ENCODE measurements around the gene TGFBRAP1. TPM values are rescaled to one million over a fixed set of nuclear protein-coding genes. Genes with fewer than 3 reads are reported as not detected.
A peak's percentile ranks its signal among the peaks of the same experiment; 100 is the strongest.

TGFBRAP1 gene
- total RNA-seq, 3 donors from 2014 or later (not counting 1 experiment from before 2014, with no cell fraction given), result 22.7 to 31.8 (median 27.7) TPM

DNA sequence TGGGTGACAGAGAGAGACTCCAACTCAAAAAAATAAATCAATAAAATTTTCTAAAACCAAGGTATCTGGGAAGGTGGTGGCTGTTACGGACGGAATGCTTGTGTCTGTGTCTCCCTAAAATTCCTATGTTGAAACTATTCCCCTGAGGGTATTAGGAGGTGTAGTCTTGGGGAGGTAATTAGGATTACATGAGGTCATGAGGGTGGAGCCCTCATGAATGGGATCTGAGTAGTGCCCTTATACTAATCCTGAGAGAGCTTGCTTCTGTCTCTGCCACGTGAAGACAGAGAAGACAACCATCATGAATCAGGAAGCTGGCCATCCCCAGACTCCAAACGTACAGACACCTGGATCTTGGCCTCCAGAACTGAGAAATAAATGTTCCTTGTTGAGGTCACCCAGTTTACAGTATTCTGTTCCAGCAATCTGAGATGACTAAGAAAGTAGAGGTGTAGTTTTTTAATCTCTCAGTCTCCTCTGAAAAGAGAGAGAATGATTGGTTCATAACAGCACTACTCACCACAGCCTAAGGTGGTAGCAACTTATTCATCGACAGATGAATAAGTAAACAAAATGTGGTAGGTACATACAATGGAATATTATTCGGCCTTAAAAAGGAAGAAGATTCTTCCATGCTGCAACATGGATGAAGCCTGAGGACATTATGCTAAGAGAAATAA, 38.4 kb downstream of the TGFBRAP1 start:
- no peak for ATAC-seq
- intact Hi-C loops (cut with micrococcal nuclease), result no loop called here
- no peaks in the 10 kb centered on the region for H3K27me3 ChIP-seq (ENCODE audit: control insufficient read depth, insufficient read depth, low read length)
- H3K27ac ChIP-seq (ENCODE audit: low read length), result no peak overlapping the region
- no peaks in the 10 kb centered on the region for H3K4me1 ChIP-seq (ENCODE audit: control insufficient read depth, insufficient read depth, low read length)
- H3K4me3 ChIP-seq (ENCODE audit: low read length), result no peak overlapping the region
- WGBS (ENCODE audit: insufficient coverage), result 96% methylated on average over 6 of the region's 6 CpGs
- H3K36me3 ChIP-seq (ENCODE audit: control insufficient read depth, insufficient read depth, low read length), result peaks cover 49% of the 10 kb centered on the region
- Mint-ChIP-seq H3K4me1 (peaks cover 5 to 6% of the 10 kb centered on the region in 2 donors), H3K36me3 (peaks cover 8% of the 10 kb centered on the region), H3K27me3 (ENCODE audit: low read depth in 2 of 2) (no peaks in the 10 kb centered on the region), H3K27ac (no peak overlapping the region), H3K9me3 (no peaks in the 10 kb centered on the region), H3K4me3 (no peak overlapping the region)
- DNase-seq, result no peak
- no peak for TF ChIP-seq CTCF (IDR thresholded peaks at IDR 0.05)
- no peaks in the 10 kb centered on the region for H3K9me3 ChIP-seq (ENCODE audit: control insufficient read depth, insufficient read depth, low read length)

DNA sequence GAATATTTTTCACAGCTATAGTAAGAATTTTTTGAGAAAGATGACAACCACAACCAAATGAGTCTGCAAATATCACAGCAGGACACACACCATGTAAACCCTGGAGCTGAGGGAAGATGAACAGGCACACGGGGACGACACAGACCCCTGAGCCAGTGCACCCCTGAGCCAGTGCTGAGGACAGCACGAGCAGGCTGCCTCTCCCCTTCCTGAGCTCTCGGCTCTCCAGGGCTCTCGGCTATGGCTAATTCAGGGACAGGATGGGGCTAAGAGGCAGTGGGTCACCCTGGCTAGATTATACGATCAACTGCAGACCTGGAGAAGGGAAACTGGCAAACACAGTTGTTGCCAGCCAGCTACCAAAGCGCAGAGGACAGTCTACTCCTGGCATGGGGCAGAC, 41.4 kb downstream of the TGFBRAP1 start:
- ATAC-seq (no peak), DNase-seq (no peak)
- no peak for TF ChIP-seq CTCF (IDR thresholded peaks at IDR 0.05)
- H3K4me3 ChIP-seq (ENCODE audit: low read length), result no peak overlapping the region
- H3K36me3 Mint-ChIP-seq, result peaks cover 16% of the 10 kb centered on the region
- whole genome bisulfite sequencing (ENCODE audit: insufficient coverage), result 97% methylated on average over 7 of the region's 7 CpGs
- intact Hi-C loops (cut with micrococcal nuclease), result no loop called here
- no peaks in the 10 kb centered on the region for H3K27me3 Mint-ChIP-seq (ENCODE audit: low read depth in 2 of 2)
- no peaks in the 10 kb centered on the region for H3K27me3 ChIP-seq (ENCODE audit: control insufficient read depth, insufficient read depth, low read length)
- H3K4me3 Mint-ChIP-seq, result no peak overlapping the region
- peaks cover 0 to 6% of the 10 kb centered on the region in 2 donors for H3K4me1 Mint-ChIP-seq
- no peaks in the 10 kb centered on the region for H3K4me1 ChIP-seq (ENCODE audit: control insufficient read depth, insufficient read depth, low read length)
- H3K27ac Mint-ChIP-seq, result no peak overlapping the region
- H3K9me3 Mint-ChIP-seq, result no peaks in the 10 kb centered on the region
- H3K27ac ChIP-seq (ENCODE audit: low read length), result no peak overlapping the region
- H3K36me3 ChIP-seq (ENCODE audit: control insufficient read depth, insufficient read depth, low read length), result peaks cover 49% of the 10 kb centered on the region
- no peaks in the 10 kb centered on the region for H3K9me3 ChIP-seq (ENCODE audit: control insufficient read depth, insufficient read depth, low read length)

- H3K4me3 ChIP-seq (ENCODE audit: low read length), result no peak overlapping the region
- intact Hi-C loops (cut with micrococcal nuclease), result no loop called here
- no peaks in the 10 kb centered on the region for H3K4me1 ChIP-seq (ENCODE audit: control insufficient read depth, insufficient read depth, low read length)
- peak; percentile 28 for TF ChIP-seq CTCF (IDR thresholded peaks at IDR 0.05)
- Mint-ChIP-seq H3K27ac (no peak overlapping the region), H3K9me3 (no peaks in the 10 kb centered on the region), H3K36me3 (peaks cover 16% of the 10 kb centered on the region), H3K4me1 (peaks cover 0 to 6% of the 10 kb centered on the region in 2 donors), H3K27me3 (ENCODE audit: low read depth in 2 of 2) (no peaks in the 10 kb centered on the region), H3K4me3 (no peak overlapping the region)
- H3K27ac ChIP-seq (ENCODE audit: low read length), result no peak overlapping the region
- H3K36me3 ChIP-seq (ENCODE audit: control insufficient read depth, insufficient read depth, low read length), result peaks cover 51% of the 10 kb centered on the region
- no peaks in the 10 kb centered on the region for H3K9me3 ChIP-seq (ENCODE audit: control insufficient read depth, insufficient read depth, low read length)
- peak in 1 of 3 donors; percentile 38 for ATAC-seq
- no peaks in the 10 kb centered on the region for H3K27me3 ChIP-seq (ENCODE audit: control insufficient read depth, insufficient read depth, low read length)
- DNase-seq, result peak in 1 of 2 donors; percentile 58
- 58% methylated on average over 5 of the region's 5 CpGs for WGBS (ENCODE audit: insufficient coverage)
These were observed 41.8 kb downstream of the TGFBRAP1 start for GRCh38 chr2:105287692-105288091.

DNA sequence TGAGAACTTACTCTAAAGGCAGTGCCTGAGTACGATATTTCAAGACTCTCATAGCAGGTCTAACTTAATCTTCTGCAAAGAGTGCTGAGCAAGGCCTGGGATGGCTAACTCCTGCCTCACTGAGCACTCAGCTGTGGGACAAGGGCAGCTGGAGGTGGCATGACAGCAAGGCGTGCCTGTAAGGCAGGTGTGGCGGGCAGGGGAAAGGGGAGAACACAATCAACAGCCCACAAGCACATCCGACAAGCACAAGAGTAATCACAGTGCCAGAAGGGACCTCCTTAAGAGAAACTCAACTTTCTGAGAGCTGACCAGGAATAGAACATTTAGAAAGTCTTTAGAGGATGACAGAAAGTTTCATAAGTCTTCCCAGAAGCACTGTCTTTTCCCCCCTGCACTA, 46.0 kb downstream of the TGFBRAP1 start:
- no peak for TF ChIP-seq CTCF (IDR thresholded peaks at IDR 0.05)
- H3K9me3 Mint-ChIP-seq, result no peaks in the 10 kb centered on the region
- no peaks in the 10 kb centered on the region for H3K9me3 ChIP-seq (ENCODE audit: control insufficient read depth, insufficient read depth, low read length)
- H3K27ac ChIP-seq (ENCODE audit: low read length), result no peak overlapping the region
- H3K4me1 ChIP-seq (ENCODE audit: control insufficient read depth, insufficient read depth, low read length), result no peaks in the 10 kb centered on the region
- ATAC-seq, result no peak
- WGBS (ENCODE audit: insufficient coverage), result 93% methylated on average over 3 of the region's 4 CpGs
- H3K27me3 Mint-ChIP-seq (ENCODE audit: low read depth in 2 of 2), result no peaks in the 10 kb centered on the region
- H3K36me3 Mint-ChIP-seq, result peaks cover 8% of the 10 kb centered on the region
- intact Hi-C loops (cut with micrococcal nuclease), result no loop called here
- H3K4me1 Mint-ChIP-seq, result peaks cover 6% of the 10 kb centered on the region in 2 donors
- no peaks in the 10 kb centered on the region for H3K27me3 ChIP-seq (ENCODE audit: control insufficient read depth, insufficient read depth, low read length)
- H3K4me3 Mint-ChIP-seq, result no peak overlapping the region
- H3K27ac Mint-ChIP-seq, result peak overlapping the region in 1 of 2 donors; percentile 31
- DNase-seq, result no peak
- H3K36me3 ChIP-seq (ENCODE audit: control insufficient read depth, insufficient read depth, low read length), result peaks cover 50% of the 10 kb centered on the region
- H3K4me3 ChIP-seq (ENCODE audit: low read length), result no peak overlapping the region

Data from natural killer cell (primary cell).